ENCODE measurements around the gene PPP1R15B.

GRCh38 chr1:204437796-204438570 is 26.4 kb upstream of the PPP1R15B start:
- TF ChIP-seq CTCF (IDR thresholded peaks at IDR 0.05; ENCODE audit: insufficient read depth, low read length): no peak
- TF ChIP-seq GABPA (IDR thresholded peaks at IDR 0.05; ENCODE audit: low read depth): no peak
- no peak for TF ChIP-seq POLR2AphosphoS5 (IDR thresholded peaks at IDR 0.05; ENCODE audit: low read depth)
- TF ChIP-seq REST (IDR thresholded peaks at IDR 0.05; ENCODE audit: insufficient replicate concordance, low read depth): no peak
